HG03135 (cell line): ENCODE measurements around the gene DSCAML1.

Experiments used
- ATAC-seq: cut with Tn5 transposase; IDR thresholded peaks from one replicate; pipeline ENCODE4 v1.9.1; 2021; ENCODE audit warnings: mild to moderate bottlenecking, moderate library complexity; ENCODE audit not compliant: unreplicated experiment

The DSCAML1 gene, protein sequence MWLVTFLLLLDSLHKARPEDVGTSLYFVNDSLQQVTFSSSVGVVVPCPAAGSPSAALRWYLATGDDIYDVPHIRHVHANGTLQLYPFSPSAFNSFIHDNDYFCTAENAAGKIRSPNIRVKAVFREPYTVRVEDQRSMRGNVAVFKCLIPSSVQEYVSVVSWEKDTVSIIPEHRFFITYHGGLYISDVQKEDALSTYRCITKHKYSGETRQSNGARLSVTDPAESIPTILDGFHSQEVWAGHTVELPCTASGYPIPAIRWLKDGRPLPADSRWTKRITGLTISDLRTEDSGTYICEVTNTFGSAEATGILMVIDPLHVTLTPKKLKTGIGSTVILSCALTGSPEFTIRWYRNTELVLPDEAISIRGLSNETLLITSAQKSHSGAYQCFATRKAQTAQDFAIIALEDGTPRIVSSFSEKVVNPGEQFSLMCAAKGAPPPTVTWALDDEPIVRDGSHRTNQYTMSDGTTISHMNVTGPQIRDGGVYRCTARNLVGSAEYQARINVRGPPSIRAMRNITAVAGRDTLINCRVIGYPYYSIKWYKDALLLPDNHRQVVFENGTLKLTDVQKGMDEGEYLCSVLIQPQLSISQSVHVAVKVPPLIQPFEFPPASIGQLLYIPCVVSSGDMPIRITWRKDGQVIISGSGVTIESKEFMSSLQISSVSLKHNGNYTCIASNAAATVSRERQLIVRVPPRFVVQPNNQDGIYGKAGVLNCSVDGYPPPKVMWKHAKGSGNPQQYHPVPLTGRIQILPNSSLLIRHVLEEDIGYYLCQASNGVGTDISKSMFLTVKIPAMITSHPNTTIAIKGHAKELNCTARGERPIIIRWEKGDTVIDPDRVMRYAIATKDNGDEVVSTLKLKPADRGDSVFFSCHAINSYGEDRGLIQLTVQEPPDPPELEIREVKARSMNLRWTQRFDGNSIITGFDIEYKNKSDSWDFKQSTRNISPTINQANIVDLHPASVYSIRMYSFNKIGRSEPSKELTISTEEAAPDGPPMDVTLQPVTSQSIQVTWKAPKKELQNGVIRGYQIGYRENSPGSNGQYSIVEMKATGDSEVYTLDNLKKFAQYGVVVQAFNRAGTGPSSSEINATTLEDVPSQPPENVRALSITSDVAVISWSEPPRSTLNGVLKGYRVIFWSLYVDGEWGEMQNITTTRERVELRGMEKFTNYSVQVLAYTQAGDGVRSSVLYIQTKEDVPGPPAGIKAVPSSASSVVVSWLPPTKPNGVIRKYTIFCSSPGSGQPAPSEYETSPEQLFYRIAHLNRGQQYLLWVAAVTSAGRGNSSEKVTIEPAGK (N-terminal part only)

DNA sequence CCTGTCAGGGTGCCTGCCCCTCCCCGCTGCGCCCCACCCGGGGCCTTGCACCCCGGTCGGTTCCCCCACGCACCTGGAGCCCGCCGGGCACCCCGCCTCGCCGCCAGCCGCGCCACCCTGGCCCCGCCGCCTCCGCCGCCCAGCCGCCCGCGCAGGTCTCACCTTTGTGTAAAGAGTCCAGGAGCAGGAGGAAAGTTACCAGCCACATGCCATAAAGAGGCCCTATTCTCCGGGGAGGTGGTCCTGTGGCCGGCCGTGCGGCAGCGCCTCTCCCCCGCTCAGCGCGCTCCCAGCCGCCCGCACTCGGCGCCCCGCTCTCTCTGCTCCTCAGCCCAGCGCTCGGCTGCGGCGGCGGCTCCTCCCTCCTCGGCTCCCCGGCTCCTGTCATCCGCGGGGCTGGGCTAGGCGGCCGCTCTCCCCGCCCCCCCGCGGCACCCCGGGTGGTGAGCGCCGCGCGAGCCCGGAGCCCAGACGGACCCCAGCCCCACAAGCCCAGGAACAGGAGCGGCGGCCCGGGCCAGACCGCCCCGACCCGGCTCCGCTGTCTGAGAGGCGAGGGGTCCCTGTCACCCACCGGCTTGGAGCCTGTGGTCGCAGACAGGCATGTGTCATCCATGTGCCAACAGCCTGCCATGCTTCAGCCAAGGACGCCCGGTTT is at the start of gene DSCAML1:
TSS of gene DSCAML1 (minus strand) at position 345 of the 658 bp plus-strand sequence. CDS start at position 208, 137 bp downstream.
- ATAC-seq = no peak

DNA sequence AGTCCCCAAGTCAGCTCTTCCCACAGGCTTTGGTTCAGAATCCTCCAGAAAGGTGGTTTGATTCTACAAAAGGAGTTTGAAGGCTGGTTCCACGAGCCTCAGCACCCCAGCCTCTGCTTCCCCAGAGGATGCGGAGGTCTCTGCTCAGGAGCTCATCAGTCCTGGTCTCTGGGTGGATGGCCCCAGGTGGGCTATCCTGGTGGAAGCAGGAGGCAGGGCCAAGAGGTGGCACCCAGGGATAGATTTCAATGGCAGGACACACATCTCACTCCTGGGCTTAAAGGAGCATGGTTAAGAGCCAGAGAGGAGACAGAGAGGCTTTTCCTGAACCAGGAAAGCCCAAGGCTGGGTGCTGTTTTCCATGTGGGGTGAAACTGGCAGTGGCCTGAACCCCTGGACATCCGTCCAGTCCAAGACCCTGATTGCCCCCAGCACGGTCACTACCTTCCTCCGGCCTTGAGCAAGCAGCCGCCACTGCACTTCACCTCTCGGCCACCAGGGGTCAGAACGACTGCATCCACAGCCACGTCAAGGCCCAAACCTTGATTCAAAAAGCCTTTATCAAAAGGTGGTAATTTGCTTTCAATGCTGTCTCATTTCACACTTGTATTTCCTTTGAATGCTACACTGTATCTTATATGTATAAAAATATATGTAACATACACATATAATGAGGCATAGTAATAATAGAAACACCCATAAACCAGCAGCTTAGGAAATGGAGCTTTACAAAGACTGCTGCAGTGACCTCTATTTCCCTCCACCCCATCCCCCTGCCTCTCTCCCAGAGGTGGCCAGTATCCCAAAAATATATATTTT is 46.9 kb upstream of the DSCAML1 start:
- ATAC-seq = peak; percentile 62

DNA sequence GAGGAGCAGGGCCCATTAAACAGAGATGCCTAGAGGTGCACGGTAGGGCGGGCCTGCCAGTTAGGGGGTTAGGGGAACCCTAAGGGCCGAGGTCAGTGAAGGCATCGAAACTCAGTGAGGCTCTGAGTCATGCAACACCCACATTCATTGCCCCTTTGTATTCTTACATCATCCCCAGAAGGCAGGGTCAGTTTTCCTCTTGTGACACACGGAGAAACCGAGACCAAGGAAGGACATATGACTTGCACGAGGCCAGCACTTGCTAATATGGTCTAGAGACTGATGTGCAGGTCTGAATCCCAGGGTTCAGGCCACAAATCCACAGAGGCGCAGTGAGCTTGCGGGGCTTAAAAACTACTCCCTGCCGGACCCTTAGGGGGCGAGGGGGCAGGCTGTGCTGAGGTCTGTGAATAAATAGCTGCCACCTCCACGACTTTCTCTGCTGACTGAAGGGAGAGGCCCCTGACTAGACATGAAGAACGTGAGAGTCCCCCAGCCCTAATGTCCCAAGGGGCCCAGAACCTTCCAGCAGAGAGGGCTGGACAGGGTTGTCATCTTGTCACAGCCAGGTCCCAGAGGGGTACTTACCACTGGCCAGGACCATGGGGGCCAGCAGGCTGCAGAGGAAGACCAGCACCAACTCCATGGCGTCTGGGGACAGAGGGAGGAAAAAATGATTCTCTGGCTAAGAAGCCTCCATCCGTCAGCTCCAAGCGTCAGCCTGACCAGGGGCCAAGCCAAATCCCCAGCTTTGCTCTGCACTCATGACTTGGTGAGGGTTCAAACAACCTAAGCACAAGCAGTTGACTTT is 45.3 kb upstream of the DSCAML1 start:
- ATAC-seq = no peak

DNA sequence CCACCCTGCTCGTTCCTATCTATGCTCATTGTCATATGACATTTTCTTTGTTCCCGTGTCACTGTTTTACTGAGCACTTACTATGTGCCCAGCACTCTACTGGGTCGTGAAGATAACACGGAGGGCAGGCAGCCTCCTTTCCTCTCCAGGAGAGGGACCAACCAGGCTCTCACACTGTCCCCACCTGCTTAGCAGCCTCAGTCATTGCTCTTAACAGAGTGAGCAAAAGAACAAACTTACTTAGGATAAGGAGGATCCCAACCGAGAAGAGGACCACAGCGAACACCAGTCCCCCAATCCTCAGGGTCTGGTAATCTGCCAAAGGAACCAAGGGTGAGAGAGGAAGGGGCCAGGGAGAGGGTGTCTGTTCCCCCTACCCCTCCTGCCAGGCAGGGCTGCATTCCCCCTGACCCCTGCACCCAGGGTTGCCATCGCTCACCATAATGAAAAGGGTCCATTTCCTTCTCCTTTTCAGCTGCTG is 44.6 kb upstream of the DSCAML1 start:
- no peak for ATAC-seq

DNA sequence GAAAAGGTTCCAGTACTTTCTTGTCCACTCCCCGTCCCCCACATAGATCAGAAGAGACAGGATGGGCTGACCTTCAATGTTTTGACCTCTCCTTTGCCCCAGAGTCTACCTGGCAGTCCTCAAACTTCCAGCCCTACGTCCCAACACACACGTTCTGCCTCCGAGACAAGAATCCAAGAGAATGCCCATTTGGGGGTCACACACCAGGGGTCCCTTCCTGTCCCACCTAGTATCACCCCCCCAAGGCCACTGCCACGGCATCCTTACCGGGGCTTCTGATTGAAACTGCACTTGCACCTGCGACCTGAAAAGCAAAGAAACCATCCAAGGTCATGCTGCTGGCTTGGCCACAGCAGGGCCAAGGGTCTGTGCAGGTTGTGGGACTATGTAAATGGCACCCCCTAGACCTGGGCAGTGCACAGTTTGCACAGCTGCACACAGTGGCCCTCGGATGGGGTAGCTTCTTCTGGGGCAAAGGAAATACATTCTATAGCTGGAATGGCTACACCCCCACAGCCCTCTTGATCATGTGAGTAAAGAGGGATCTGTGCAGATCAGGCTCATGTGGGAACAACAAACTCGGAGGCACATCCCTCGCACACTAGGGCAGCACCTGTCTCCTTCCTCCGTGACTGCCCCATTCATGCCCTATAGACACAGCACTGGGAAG is 44.0 kb upstream of the DSCAML1 start:
- ATAC-seq = no peak

DNA sequence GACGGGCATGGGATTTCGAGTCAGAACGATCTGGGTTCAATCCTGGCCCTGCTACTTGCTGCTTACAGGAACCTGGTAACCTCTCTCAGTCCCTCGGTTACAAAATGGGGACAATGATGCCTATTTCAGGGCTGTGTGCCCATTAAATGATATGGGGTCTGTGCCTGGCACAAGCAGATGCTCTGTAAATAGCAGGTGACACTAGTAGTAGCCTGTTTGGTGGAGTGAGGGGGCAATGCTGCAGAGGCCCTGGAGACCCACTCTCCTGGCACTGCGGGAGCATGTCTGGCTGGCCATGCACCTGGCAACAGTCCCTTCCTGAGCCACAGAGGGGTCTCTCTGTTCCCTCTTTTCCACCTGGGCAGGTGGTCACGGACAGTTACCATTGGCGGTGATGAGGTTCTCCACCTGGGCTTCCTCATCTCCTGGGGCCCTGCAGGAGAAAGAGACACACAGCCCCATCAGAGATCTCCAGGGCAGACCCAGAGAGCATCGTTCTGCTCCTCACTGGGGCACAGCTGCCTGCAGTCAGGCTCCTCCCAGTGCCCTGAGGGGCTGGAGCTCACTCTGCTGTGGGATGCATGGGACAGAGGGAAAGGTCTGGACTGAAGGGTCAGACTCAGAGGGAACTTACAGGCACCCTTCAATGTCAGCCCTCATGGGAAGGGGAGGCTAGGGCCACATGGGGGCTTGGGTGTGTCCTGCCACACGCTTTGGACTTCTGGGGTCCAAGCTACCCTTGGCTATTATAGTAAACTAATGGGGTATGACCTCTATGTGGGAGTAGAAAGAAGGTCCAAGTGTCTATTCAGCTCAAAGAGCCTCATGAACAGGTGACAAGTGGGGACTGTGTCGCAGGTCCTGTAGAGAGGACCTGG is 43.2 kb upstream of the DSCAML1 start:
- ATAC-seq = no peak

DNA sequence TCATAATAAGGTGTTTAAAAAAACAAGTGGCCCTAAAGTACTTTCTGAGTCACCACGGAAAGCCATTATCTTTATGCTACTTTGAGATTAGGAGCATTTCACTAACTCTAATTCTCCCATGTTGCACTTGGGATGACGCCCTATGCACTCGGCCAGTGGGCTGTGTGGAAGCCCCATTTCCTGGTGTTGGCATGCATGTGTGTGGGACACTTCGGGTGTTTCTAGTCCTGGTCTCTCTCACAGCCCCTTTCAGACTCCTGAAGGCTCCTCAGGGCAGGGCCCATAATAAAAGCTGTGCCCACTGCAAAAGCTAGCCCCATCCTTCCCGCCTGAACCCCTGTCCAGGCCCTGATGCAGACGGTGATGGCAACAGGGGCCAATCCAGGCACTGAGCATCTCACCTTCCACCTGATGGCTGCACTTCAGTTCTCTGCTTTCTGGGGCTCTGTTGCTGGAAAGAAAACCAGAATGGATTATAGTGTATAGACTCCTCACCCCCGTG is 42.4 kb upstream of the DSCAML1 start:
- no peak for ATAC-seq

DNA sequence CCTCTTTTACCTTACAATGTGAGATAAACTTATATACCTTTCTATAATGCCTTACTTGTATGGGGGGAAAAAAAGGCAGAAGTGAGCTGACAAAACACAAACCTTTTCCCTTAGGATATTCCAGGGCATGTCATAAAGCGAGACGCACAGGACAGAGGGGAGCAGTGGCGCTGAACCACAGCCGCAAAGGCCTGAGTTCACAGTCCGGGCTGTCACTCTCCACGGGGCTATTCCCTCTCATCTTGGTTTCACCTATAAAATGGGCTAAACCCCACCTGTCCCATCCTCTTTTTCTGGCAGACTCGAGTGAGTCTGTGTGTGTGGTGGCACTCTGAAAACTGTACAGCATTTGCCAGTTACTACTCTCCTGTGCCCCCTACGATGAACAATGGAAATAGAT is 41.9 kb upstream of the DSCAML1 start:
- no peak for ATAC-seq

DNA sequence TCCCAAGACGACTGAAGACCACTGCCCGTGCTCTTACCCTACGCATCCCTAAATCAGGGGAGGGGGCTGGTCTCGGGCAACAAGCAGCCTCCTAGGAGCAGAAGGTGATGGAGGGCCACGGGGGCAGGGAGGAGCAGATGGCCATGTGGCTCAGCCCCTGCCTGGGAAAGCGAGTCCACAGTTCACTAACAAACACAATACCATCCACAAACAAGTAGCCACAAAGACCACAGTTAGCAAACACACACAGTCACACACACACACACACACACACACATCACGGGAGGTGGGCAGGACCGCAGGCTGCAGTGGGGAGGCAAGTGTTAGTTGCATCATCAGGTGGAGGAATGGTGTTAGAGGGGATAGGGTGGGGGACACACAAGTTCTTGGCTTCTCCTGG is 40.8 kb upstream of the DSCAML1 start:
- ATAC-seq = no peak

DNA sequence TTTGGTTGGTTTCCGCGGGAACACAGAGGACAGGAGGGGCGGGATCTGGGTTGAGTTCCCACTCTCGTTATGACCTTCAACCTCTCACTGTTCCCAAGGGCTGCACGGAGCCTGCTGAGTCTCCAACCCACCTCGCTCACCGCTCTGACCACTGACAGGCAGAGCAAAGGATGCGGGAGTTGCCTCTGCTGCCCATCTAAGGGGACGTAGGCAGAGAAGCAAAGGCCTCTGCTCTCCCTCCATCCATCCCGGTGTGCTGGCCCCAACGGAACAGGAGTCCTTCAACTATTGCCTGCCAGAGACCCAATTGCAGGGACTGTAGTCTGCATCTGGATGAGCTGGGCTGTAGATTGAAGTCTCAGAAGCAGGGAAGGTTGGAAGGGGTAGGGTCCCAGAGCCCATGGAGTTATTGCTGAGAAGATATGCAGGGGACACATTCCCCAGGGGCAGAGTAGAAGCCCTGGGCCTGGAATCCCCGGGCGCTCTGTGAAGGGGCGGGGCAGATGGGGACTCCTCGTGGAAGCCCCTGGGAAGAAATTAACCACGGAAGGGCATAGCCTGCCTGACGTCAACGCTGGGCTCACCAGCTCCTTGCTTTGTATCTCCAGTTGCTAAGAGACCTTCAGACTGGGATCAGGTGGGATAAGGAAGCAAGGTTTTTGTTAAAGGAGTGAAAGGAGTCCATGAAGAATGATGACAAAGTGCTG is 40.2 kb upstream of the DSCAML1 start:
- ATAC-seq = no peak

DNA sequence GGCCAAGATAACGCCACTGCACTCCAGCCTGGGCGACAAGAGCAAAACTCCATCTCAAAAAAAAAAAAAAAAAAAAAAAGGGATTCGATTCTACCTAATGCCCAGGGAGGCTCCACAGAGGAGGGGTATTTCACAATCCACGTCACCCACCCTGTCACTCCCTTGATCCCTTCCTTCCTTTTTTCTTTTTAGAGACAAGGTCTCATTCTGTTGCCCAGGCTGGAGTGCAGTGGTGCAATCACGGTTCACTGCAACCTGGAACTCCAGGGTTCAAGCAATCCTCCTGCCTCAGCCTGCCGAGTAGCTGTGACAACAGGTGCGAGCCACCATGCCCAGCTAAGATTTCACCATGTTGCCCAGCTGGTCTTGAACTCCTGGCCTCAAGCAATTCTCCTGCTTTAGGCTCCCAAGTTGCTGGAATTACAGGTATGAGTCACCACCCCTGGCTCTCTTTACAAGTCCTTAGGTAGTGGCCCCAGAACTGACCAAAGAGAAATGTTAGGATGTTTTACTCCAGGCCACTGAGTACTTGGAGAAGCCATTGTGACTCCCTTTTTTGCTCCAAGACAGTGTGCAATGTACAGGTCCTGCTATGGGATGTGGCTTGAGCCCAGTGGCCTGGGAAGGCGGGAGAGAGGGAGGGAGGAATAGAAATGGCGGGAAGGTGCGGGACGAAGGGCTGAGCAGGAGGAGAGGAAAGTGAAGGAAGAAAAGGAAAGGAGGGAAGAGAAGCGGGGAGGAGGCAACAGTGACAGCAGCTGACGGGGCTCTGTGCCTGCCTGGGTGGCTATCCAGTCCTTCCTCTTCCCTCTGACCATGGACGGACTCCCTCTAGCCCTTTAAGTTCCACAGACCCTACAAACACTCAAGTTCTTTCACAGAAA is 39.3 kb upstream of the DSCAML1 start:
- ATAC-seq = no peak

DNA sequence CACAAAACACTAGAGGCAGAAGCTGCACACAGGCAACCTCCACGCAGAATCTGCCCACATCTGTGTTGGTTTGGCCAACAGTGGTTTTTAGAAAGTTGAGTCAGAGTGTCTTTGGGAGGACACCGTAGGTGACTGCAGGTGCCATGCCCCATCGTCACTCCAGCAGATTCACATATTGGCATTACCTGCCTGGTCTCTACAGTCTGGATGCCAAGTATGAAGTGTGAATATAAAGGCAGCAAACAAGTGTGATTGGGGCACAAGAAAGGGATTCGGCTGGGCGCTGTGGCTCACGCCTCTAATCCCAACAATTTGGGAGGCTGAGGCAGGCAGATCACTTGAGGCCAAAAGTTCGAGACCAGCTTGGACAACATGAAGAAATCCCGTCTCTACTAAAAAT is 38.6 kb upstream of the DSCAML1 start:
- no peak for ATAC-seq

DNA sequence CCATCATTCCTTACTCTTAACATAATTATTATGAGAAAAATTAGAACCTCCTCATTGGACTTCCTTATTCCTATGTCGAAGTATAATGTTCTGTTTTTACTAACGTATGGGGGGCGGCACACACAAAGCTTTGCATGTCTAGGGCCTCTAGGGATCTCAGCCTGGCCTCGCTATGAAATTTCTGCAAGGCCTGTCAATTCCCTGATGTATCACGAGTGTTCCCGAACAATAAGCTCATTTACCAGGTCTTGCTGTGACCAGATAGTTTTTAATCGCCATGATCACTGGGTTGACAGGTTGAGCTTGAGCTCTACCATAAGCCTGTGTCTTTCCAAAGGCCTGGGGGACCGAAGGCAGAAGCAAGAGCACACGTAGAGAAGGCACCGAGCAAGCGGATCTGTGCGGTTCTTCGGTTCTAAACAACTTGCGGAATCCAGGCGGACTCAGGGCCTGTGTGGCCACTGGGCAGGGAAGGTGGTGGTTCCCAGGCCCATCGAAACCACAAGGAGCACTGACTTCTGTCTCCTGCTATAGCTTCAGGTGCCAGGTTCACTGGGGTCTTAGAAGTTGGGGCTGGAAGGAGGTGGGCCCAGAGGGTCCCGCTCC is 37.9 kb upstream of the DSCAML1 start:
- no peak for ATAC-seq

DNA sequence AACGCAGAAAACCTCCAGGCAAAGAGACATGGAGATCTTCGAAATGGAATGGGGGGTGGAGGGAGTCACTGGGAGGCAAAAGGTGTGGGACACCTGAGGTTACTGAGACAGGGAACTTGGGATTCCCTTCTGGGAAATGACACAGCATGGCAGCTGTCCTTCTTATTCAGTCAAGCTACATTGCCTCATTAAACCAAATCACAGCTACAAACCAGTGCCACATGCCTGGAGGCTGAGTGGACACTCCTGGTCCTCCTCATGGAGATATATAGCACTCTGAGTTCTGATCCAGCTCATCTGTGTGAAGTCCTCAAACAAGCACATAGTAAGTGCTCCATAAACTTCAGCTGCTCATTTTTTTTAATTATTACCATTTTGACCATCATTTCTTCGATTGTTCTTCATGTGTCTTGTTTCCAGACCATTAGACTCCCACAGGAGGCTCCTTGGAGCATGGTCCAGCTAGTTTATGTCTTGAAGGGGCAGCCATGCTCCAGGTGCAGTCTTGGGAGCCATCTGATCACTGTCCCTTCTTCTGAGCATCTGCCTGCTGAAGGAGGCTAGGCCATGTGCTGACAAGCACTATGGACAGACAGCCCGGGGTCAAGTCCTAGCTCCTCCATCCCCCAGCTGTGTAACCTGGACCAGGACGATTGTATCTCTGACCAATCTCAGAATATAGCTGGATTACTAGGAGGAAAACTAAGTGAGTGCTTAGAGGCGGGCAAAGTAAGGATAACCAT is 37.2 kb upstream of the DSCAML1 start:
- no peak for ATAC-seq
